Retinal pigment epithelial cell (primary cell): ENCODE measurements around the gene MTA3.

Experiments
- DNase-seq: peaks from one replicate; pipeline ENCODE4 v3.0.0-alpha.2; 2010; ENCODE audit warnings: low read depth
- H3K4me3 ChIP-seq: 2 replicates; pipeline ENCODE4 v1.5.1; 2011; ENCODE audit warnings: mild to moderate bottlenecking, low read length, control low read depth, moderate library complexity
- CTCF ChIP-seq: conservative IDR thresholded peaks from 2 replicates; pipeline ENCODE4 v1.5.1; 2011; ENCODE audit warnings: low read depth, low read length, control low read depth, inconsistent platforms

The MTA3 gene

DNA sequence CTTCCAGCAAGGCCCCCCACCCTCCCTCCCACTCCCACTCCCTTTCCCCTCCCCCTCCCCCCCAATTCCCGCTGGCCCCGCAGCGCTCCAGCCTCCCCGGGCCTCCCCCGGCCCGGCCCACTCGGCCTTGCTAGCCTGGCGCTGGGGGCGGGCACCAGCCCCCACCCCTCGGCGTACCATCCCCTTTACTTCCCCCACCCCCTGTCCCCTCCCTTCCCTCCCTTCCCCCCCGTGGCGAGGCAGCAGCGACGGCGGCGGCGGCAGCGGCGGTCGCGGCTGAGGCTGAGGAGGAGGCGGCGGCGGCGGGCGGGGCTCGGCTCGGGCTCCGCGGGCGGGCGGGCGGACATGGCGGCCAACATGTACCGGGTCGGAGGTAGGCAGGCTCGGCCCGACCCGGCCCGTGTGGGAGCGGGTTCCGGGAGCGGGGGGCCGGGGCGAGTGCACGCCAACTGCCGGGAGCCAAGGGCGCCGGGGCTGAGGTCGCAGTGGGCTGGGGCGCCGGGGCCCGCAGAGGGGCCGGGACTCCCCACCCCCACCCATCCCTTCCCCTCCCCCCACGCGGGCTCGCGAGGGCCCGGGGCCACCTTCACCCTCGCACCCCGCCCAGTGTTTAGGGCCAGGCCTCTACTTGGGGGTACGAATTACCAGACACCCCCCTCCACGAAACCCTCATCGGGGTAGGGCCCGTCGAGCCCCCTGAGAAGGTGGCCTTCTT, at the start of gene MTA3:
MTA3 (plus strand) TSS at position 232 of the 715 bp plus-strand sequence; CDS start at position 346, 114 bp downstream.
- TF ChIP-seq CTCF, result no peak
- H3K4me3 ChIP-seq, result peak within 1 kb of the TSS; percentile 75
- DNase-seq, result no peak

GRCh38 chr2:42519624-42520023, 48.8 kb upstream of the MTA3 start:
- H3K4me3 ChIP-seq, result no peak overlapping the region
- no peak for TF ChIP-seq CTCF
- no peak for DNase-seq

- no peak for DNase-seq
- TF ChIP-seq CTCF, result no peak
- H3K4me3 ChIP-seq, result no peak overlapping the region
Observed at GRCh38 chr2:42522035-42522434, 46.4 kb upstream of the MTA3 start.

GRCh38 chr2:42523341-42523740, 45.1 kb upstream of the MTA3 start:
- no peak for DNase-seq
- no peak overlapping the region for H3K4me3 ChIP-seq
- no peak for TF ChIP-seq CTCF

DNA sequence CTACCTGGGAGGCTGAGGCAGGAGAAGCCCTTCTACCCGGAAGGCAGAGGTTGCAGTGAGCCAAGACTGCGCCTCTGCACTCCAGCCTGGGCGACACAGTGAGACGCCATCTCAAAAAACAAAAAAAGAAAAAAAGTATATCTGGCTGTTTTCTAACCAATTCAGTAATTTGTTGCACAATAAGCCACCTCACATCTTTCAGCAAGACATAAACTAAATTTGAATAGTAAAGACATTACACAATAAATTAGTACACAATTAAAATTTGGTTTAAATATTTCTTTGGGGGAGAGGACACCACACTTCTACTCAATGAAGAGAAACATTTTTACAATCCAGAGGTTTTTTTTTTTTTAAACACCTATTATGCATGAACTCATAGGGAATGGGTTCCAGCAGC, 36.0 kb upstream of the MTA3 start:
- no peak for DNase-seq
- no peak for TF ChIP-seq CTCF
- H3K4me3 ChIP-seq, result no peak overlapping the region

DNA sequence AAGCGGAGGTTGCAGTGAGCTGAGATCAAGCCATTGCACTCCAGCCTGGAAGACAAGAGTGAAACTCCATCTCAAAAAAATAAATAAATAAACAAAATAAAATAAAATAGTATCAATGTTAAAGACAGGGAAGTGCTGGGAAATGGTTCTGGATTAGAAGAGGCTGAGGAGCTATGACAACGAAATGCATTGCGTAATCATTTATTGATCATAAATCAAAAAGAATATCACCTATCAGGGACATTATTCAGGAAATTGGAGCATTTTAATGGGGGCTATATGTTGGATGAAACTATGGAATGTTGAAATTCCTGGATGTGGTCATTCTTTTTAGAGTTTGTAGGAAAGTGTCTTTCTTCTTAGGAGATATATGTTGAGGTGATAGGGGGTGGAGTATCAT, 30.9 kb upstream of the MTA3 start:
- H3K4me3 ChIP-seq, result no peak overlapping the region
- TF ChIP-seq CTCF, result no peak

GRCh38 chr2:42542871-42543270, 25.6 kb upstream of the MTA3 start:
- H3K4me3 ChIP-seq, result no peak overlapping the region
- TF ChIP-seq CTCF, result no peak
- no peak for DNase-seq

More for the DNA sequence above, 30.9 kb upstream of the MTA3 start:
- no peak for DNase-seq
